Activated CD4-positive, CD25-positive, alpha-beta regulatory T cell treated with anti-CD3 and anti-CD28 coated beads, Interleukin-2, amount 50 U/mL, for 24 hours (primary cell): ENCODE results near the gene TNP1.

Source experiments
- ATAC-seq, 2 donors: fragments of 150-1000 bp; cut with Tn5 transposase; one replicate each; pipeline ENCODE4 v1.10.0; 2021; ENCODE audit warnings: mild to moderate bottlenecking in 1 of 2, moderate library complexity in 1 of 2

Gene TNP1, protein sequence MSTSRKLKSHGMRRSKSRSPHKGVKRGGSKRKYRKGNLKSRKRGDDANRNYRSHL

GRCh38 chr2:216859944-216860343, at the start of gene TNP1:
Gene TNP1, minus strand, starts transcription at chr2:216860064. Its CDS starts 30 bp downstream, at chr2:216860034.
- ATAC-seq: no peak

DNA sequence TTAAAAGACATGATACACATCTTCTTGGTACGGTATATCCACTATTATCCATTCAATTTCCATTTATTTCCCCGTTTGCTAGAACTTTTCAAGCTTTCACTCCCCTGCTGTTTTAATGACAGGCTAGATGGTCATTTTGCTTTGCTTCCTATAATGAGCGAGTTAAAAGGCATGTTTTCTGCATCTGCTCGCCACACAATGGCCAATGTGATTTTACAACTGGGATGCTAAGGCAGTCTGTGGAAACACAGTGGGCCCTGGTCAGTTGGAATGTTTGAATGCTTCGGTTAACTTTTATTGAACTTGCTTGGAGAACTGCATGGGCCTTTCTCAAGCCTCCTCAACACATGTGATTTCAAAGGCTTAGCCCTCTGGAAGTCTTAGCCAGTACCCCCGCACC, 48.4 kb upstream of the TNP1 start:
- ATAC-seq: no peak

DNA sequence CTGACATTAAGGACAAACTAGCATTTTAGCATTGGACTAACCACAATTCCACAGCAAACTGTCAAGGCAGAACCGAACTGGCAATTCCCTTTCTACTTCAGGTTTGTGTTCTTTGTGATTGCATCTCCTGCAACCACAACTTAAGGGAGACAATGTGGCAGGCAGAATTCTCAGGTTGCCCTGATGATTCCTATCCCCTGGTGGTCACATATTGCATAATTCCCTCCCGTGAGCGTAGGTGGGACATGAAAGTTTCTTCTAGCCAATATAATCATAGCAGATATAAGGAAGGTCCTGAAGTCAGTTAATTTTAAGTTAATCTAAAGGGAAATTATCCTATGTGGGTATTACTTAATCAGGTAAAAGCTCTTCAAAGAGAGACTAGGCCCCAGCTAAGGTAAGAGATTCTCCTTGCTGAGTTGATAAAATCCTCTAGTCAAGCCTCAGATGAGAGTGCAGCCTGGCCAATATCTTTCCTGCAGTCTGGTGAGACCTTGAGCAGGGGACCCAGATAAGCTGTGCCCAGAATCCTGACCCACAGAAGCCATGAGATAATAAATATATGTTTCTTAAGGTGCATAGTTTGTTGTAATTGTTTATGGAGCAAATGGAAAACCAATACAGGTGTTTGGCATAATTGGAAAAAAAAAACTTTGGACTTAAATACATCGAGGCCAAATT, 45.9 kb upstream of the TNP1 start:
- ATAC-seq: no peak

DNA sequence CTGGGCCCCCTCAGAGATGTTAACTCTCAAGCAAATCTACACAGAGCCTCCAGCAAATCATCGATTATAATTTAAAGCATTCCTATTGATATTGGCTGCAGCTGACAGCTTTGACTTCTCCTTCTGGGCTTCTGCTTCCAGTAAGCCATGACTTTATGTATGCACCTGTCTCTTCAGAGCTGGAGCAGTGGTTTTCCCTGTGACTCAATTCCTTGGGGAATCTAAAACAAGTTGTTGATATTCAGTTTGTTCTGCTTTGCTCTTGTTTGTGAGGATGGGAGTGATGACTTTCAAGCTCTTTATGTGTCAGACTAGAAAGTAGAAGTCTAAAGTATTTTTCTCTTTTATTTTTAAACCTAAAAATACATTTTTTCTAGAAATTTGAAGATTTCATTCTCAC, 45.1 kb upstream of the TNP1 start:
- no peak for ATAC-seq

DNA sequence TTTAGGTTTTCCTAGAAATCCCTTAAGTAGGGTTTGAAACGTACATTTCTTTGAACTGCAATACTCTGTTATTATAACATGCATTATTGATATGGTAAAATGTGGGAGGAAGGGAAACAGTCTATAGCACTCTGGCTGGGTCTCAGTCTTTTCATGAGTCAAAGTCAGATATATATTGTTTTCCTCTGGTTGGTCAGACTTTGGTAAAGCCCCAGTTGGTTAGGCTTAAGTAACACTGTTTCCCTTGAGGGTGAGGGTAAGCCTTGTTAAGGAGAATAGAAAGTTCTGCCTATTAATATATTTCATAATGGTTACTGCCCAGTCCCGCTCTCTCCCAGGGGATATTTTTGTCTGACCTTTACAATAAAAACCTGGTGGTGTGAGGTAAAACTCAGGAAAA, 44.7 kb upstream of the TNP1 start:
- ATAC-seq: no peak

- no peak for ATAC-seq
Measured at GRCh38 chr2:216903470-216903869, 43.6 kb upstream of the TNP1 start.

DNA sequence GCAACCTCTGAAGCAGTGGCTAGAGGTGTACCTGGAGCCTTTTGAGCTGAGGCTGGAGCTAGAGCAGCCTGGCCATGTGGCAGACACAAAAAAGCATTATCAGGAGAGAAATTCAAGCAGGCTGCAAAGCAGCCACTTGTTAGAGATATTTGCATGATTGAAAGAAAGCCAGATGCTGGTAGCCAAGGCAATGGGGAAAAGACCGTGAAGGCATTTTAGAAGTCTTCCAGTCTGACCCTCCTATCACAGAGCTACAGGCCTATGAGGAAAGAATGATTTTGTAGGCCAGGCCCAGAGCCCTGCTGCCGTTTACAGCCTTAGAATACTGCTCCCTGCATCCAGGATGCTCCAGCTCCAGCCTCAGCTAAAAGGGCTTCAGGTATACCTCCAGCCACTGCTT, 41.4 kb upstream of the TNP1 start:
- no peak for ATAC-seq

DNA sequence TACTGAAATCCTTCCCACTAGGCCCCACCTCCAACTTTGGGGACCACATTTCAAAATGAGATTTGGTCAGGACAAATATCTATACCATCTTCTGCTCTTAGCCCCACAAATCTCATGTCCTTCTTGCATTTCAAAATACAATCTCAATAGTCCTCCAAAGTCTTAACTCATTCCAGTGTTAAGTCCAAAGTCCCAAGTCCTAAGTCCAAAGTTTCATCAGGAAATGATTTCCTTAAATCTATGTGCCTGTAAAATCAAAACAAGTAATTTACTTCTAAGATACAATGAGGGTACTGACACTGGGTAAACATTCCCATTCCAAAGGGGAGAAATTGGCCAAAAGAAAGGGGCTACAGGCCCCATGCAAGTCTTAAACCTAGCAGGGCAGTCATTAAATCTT, 40.5 kb upstream of the TNP1 start:
- ATAC-seq: no peak

GRCh38 chr2:216897561-216898203, 37.8 kb upstream of the TNP1 start:
- ATAC-seq: peak in 1 of 2 donors; percentile 25

DNA sequence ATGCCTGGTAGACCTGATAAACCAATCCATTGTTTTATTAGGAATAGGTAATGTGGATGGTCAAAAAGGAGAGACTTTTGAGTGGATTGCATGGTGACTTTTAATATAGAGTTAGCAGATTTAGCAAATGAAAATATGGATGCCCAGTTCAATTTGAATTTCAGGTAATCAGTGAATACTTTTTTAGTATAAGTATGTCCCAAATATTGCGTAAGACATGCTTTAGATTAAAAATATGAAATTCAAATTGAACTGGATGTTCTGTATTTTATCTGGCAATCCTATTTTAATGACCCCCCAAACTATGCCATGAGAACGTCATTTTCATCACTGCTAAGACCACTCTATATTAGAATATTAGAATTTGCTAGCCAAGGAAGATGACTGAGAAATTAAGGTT, 30.3 kb upstream of the TNP1 start:
- no peak for ATAC-seq

DNA sequence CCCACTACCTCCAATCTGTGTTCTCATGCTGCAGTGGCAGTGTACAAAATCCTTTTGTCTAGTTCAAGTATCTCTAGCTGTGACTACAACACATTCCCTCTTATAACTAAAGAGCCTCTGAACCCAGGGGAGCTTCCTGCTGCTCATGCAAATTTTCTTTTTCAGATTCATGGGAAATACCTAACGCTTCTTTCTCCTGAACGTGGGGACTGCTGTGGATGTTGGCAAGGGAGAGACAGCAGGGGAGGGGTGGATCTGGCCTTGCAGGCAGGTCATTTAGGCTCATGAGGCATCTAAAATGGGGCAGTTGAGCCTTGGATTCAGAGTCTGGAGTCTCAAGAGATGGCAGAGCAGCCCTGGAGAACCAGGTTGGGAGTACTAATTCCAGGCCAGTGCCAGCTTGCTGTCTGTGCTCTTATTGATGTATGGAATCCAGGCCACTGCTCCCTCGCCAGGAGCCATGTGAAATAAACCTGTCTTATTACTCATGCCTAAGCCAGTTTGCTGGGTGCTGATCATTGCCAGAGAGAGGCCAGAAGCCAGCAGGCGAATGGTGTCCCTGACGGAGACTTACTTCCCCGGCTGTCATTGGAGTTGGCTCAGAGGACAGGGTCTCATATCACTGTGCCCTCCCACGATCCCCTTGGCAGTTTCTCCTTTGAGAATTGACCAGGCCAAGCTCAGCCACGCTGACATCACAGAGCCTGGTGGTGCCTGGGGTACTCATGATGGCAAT, 29.2 kb upstream of the TNP1 start:
- no peak for ATAC-seq

DNA sequence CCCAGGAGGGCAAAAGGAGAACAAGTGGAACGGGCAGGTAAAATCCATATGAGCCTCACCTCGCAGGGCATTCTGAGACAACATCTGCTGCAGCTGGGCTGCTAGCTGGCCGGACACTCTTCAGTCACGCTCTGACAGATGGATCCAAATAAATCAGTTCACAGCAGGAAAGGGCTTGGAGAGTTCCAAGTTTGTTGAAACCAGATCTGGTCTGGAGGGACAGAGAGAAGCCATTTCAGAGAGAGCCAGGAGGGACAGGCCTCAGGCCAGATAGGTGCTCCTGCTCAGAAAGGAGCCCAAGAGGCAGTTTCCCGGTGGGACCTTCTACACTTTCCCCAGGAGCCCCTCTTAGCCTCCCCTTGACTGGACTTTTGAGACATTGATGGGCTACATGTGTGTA, 28.2 kb upstream of the TNP1 start:
- ATAC-seq: no peak

GRCh38 chr2:216887138-216887537, 27.3 kb upstream of the TNP1 start:
- no peak for ATAC-seq

- no peak for ATAC-seq
Measured at GRCh38 chr2:216885117-216885553, 25.3 kb upstream of the TNP1 start.

DNA sequence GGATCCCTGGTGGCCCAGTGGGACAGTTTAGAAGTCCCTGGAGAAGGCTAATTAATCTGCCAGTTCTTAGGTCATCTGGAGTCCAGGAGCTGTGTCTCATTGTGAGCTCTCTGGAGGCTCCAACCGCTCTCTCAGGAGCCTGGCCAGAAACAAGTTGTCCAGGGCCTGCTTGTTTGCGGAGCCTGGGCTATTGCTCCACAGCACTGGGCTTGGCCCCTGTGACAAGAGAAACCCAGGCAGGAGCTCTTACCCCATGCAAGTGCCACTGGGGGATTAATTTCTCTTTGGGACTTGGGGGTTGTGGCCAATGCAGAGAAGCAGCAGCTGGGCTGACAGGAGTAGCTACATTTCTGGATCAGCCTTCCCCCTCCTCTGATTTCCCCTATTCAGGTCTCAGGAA, 24.5 kb upstream of the TNP1 start:
- ATAC-seq: no peak

- no peak for ATAC-seq
Measured at GRCh38 chr2:216882876-216883275, 23.0 kb upstream of the TNP1 start.

DNA sequence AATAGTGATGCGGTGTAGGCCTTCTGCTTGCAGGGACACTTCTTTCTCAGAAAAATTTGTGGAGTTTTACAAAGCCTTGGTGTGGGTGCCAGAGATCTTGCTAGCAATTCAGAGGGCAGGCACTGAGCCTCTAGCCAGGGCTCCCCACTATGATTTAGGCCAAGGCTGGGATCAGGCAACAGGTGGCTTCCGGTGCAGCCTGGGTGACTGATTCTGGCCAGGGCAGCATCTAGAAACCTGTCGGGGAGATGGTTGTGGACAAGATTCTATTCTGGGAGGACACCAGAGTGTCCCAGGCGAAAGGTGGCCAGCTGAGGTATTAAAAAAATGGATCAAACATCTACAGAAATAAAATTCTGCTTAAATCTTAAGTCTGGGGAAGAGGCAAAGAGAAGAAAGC, 21.5 kb upstream of the TNP1 start:
- no peak for ATAC-seq

DNA sequence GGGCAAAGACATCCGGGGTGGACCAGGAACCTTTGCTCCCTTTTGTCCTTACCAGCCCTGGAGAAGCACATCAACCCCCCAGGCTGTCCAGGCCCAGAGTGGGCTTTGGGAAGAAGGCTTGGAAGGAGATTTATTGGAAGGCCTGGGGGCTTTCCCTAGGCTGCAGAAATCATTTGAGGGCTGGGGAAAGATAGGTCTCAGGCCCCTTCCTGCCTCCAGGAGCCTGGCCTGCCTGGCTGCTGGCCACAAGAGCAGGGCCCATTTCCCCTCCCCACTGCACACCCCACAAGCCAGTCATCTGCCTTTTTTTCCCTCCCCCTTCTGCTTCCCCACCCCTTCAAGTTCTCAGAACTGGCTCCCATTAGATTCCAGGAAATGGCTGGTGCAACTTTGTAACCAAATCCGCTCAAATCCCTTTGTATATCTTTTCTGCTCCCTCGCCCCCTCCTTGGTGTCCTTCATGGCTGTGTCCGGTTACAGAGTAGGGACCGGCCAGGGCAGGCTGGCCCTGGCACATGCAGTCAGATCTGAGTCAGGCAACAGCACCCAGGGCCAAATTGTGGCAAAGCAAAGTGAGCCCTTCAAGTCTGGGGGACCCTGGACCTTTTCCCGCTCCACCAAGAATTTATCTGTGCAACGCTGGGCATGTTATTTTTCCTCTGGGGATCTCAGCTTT, 20.8 kb upstream of the TNP1 start:
- no peak for ATAC-seq

DNA sequence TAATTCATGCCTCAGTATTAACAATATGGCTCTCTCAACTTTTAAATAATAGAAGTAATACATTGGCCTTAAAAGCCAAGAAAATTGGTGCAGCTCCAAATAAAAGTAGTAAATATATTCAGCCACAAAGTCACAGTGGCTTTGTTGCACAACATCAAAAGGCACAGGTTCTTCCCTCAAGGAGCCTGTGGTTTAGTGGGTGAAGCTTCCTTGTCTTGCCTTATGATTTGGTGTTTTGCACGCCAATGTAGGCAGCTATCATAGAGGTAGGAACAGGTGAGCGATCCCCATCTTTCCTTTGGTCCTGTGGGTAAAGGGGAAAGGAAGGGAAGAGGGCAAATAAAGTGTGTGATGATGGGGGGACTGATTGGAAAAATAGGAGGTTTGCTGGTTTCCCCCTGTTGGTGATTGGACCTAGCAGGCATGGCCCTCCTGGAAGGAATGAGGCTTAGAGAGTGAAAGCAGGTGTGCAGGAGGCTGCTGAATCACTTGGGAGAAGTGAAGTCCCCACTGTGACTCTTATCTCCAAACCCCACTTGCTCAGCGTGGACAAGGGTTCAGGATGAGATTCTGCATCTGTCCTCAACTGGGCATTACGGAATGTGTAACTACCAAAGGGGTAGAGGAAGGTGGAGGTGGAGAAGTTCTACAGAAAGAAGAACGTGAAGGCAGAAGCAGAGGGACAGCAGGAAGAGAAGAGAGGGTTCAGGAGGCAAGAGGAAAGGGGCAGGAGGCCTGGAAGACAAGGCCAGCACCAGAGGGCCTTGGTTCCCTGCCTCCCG, 20.1 kb upstream of the TNP1 start:
- ATAC-seq: no peak

- ATAC-seq: no peak
Measured at GRCh38 chr2:216878072-216878471, 18.2 kb upstream of the TNP1 start.

GRCh38 chr2:216877085-216877484, 17.2 kb upstream of the TNP1 start:
- ATAC-seq: no peak

DNA sequence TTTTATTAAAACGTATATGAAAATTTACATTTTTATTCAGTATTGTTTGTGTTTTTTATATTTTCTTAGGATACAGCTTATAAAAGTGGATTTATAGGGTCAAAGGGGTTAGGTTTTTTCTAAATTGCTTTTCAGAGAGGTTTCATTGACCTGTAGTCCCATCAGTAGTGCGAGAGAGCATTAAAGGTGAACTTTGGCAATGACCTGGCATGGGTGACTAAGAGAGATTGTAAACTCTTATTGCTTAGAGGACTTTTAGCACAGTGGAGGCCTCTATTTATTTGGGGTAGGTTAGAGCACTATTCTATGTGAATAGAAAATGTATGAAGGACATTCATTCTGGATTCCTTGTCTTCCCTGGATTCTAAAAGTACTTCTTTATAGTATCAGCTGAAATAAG, 16.0 kb upstream of the TNP1 start:
- no peak for ATAC-seq

GRCh38 chr2:216873573-216873972, 13.7 kb upstream of the TNP1 start:
- no peak for ATAC-seq
